Activated T-cell treated with anti-CD3 and anti-CD28 coated beads, Interleukin-2, amount 50 U/mL, for 24 hours (primary cell): ENCODE measurements around the gene TNIK.

Experiments
- DNase-seq: peaks from one replicate; pipeline ENCODE4 v3.0.0-alpha.2; 2020
- H3K27ac Mint-ChIP-seq: 2 replicates; pipeline ENCODE4 v1.8.0; 2020; ENCODE audit warnings: mild to moderate bottlenecking, mixed read lengths
- H3K27me3 Mint-ChIP-seq: 2 replicates; pipeline ENCODE4 v1.8.0; 2020; ENCODE audit warnings: mixed read lengths
- H3K36me3 Mint-ChIP-seq: 2 replicates; pipeline ENCODE4 v1.8.0; 2020; ENCODE audit warnings: low read depth, mixed read lengths
- H3K4me1 Mint-ChIP-seq: 2 replicates; pipeline ENCODE4 v1.8.0; 2020; ENCODE audit warnings: low read depth, mixed read lengths
- H3K4me3 Mint-ChIP-seq: 2 replicates; pipeline ENCODE4 v1.8.0; 2020; ENCODE audit warnings: mild to moderate bottlenecking, moderate library complexity, mixed read lengths
- H3K9me3 Mint-ChIP-seq: 2 replicates; pipeline ENCODE4 v1.8.0; 2020; ENCODE audit warnings: mixed read lengths

Gene TNIK

GRCh38 chr3:171225165-171225564, 235.0 kb downstream of the TNIK start:
- H3K27me3 Mint-ChIP-seq, result no peaks in the 10 kb centered on the region
- peaks cover 11% of the 10 kb centered on the region for H3K9me3 Mint-ChIP-seq
- peaks cover 38% of the 10 kb centered on the region for H3K36me3 Mint-ChIP-seq
- peaks cover 63% of the 10 kb centered on the region for H3K4me1 Mint-ChIP-seq
- DNase-seq, result no peak
- no peak overlapping the region for H3K4me3 Mint-ChIP-seq
- H3K27ac Mint-ChIP-seq, result peak overlapping the region; percentile 77

- peaks cover 11% of the 10 kb centered on the region for H3K9me3 Mint-ChIP-seq
- H3K27me3 Mint-ChIP-seq, result no peaks in the 10 kb centered on the region
- DNase-seq, result no peak
- H3K4me1 Mint-ChIP-seq, result peaks cover 52% of the 10 kb centered on the region
- peaks cover 35% of the 10 kb centered on the region for H3K36me3 Mint-ChIP-seq
- H3K4me3 Mint-ChIP-seq, result no peak overlapping the region
- H3K27ac Mint-ChIP-seq, result no peak overlapping the region
Observed at GRCh38 chr3:171223396-171223795, 236.8 kb downstream of the TNIK start.

- no peak for DNase-seq
- H3K9me3 Mint-ChIP-seq, result peaks cover 11% of the 10 kb centered on the region
- H3K27me3 Mint-ChIP-seq, result no peaks in the 10 kb centered on the region
- no peak overlapping the region for H3K27ac Mint-ChIP-seq
- H3K4me3 Mint-ChIP-seq, result no peak overlapping the region
- H3K4me1 Mint-ChIP-seq, result peaks cover 52% of the 10 kb centered on the region
- H3K36me3 Mint-ChIP-seq, result peaks cover 31% of the 10 kb centered on the region
Observed at GRCh38 chr3:171222995-171223394, 237.2 kb downstream of the TNIK start.

GRCh38 chr3:171221597-171221996, 238.6 kb downstream of the TNIK start:
- H3K36me3 Mint-ChIP-seq, result peaks cover 21% of the 10 kb centered on the region
- H3K27me3 Mint-ChIP-seq, result no peaks in the 10 kb centered on the region
- no peak for DNase-seq
- no peak overlapping the region for H3K4me3 Mint-ChIP-seq
- H3K9me3 Mint-ChIP-seq, result peaks cover 11% of the 10 kb centered on the region
- H3K27ac Mint-ChIP-seq, result no peak overlapping the region
- H3K4me1 Mint-ChIP-seq, result peaks cover 51% of the 10 kb centered on the region

GRCh38 chr3:171221104-171221503, 239.1 kb downstream of the TNIK start:
- Mint-ChIP-seq H3K4me3 (no peak overlapping the region), H3K27me3 (no peaks in the 10 kb centered on the region), H3K36me3 (peaks cover 18% of the 10 kb centered on the region), H3K9me3 (peaks cover 8% of the 10 kb centered on the region), H3K4me1 (peaks cover 49% of the 10 kb centered on the region), H3K27ac (no peak overlapping the region)
- no peak for DNase-seq

GRCh38 chr3:171219258-171219657, 240.9 kb downstream of the TNIK start:
- peaks cover 3% of the 10 kb centered on the region for H3K36me3 Mint-ChIP-seq
- H3K4me1 Mint-ChIP-seq, result peaks cover 34% of the 10 kb centered on the region
- no peaks in the 10 kb centered on the region for H3K9me3 Mint-ChIP-seq
- no peak for DNase-seq
- H3K27ac Mint-ChIP-seq, result no peak overlapping the region
- H3K4me3 Mint-ChIP-seq, result no peak overlapping the region
- no peaks in the 10 kb centered on the region for H3K27me3 Mint-ChIP-seq

- no peaks in the 10 kb centered on the region for H3K9me3 Mint-ChIP-seq
- H3K4me3 Mint-ChIP-seq, result no peak overlapping the region
- H3K4me1 Mint-ChIP-seq, result peaks cover 33% of the 10 kb centered on the region
- H3K36me3 Mint-ChIP-seq, result no peaks in the 10 kb centered on the region
- H3K27ac Mint-ChIP-seq, result no peak overlapping the region
- H3K27me3 Mint-ChIP-seq, result no peaks in the 10 kb centered on the region
- DNase-seq, result no peak
Observed at GRCh38 chr3:171218069-171218468, 242.1 kb downstream of the TNIK start.

GRCh38 chr3:171213907-171214306, 246.3 kb downstream of the TNIK start:
- Mint-ChIP-seq H3K4me1 (peaks cover 26% of the 10 kb centered on the region), H3K4me3 (no peak overlapping the region), H3K27ac (no peak overlapping the region), H3K36me3 (peaks cover 20% of the 10 kb centered on the region), H3K9me3 (no peaks in the 10 kb centered on the region), H3K27me3 (no peaks in the 10 kb centered on the region)
- DNase-seq, result no peak

- H3K4me3 Mint-ChIP-seq, result no peak overlapping the region
Observed at GRCh38 chr3:171213178-171213577, 247.0 kb downstream of the TNIK start.

GRCh38 chr3:171212648-171213047, 247.6 kb downstream of the TNIK start:
- H3K9me3 Mint-ChIP-seq, result no peaks in the 10 kb centered on the region
- H3K4me1 Mint-ChIP-seq, result peaks cover 20% of the 10 kb centered on the region
- no peak overlapping the region for H3K4me3 Mint-ChIP-seq
- H3K27ac Mint-ChIP-seq, result no peak overlapping the region
- peaks cover 26% of the 10 kb centered on the region for H3K36me3 Mint-ChIP-seq
- no peak for DNase-seq
- H3K27me3 Mint-ChIP-seq, result no peaks in the 10 kb centered on the region

More at GRCh38 chr3:171213178-171213577, 247.0 kb downstream of the TNIK start:
- DNase-seq, result no peak
- Mint-ChIP-seq H3K4me1 (peaks cover 23% of the 10 kb centered on the region), H3K27ac (no peak overlapping the region), H3K27me3 (no peaks in the 10 kb centered on the region), H3K36me3 (peaks cover 21% of the 10 kb centered on the region), H3K9me3 (no peaks in the 10 kb centered on the region)

GRCh38 chr3:171206283-171206682, 253.9 kb downstream of the TNIK start:
- H3K36me3 Mint-ChIP-seq, result peaks cover 74% of the 10 kb centered on the region
- no peaks in the 10 kb centered on the region for H3K27me3 Mint-ChIP-seq
- no peak for DNase-seq
- H3K9me3 Mint-ChIP-seq, result no peaks in the 10 kb centered on the region
- no peak overlapping the region for H3K4me3 Mint-ChIP-seq
- no peak overlapping the region for H3K27ac Mint-ChIP-seq
- H3K4me1 Mint-ChIP-seq, result peaks cover 11% of the 10 kb centered on the region

GRCh38 chr3:171204942-171205341, 255.3 kb downstream of the TNIK start:
- peaks cover 62% of the 10 kb centered on the region for H3K36me3 Mint-ChIP-seq
- no peak overlapping the region for H3K4me3 Mint-ChIP-seq
- H3K9me3 Mint-ChIP-seq, result no peaks in the 10 kb centered on the region
- H3K27ac Mint-ChIP-seq, result no peak overlapping the region
- peaks cover 13% of the 10 kb centered on the region for H3K4me1 Mint-ChIP-seq
- no peak for DNase-seq
- H3K27me3 Mint-ChIP-seq, result no peaks in the 10 kb centered on the region

- DNase-seq, result no peak
- no peak overlapping the region for H3K4me3 Mint-ChIP-seq
- no peak overlapping the region for H3K27ac Mint-ChIP-seq
- no peaks in the 10 kb centered on the region for H3K27me3 Mint-ChIP-seq
- peaks cover 55% of the 10 kb centered on the region for H3K36me3 Mint-ChIP-seq
- H3K9me3 Mint-ChIP-seq, result peaks cover 9% of the 10 kb centered on the region
- peaks cover 24% of the 10 kb centered on the region for H3K4me1 Mint-ChIP-seq
Observed at GRCh38 chr3:171201825-171202224, 258.4 kb downstream of the TNIK start.

- Mint-ChIP-seq H3K36me3 (peaks cover 47% of the 10 kb centered on the region), H3K9me3 (peaks cover 9% of the 10 kb centered on the region), H3K27ac (no peak overlapping the region), H3K4me1 (peaks cover 22% of the 10 kb centered on the region), H3K27me3 (no peaks in the 10 kb centered on the region), H3K4me3 (no peak overlapping the region)
- no peak for DNase-seq
Observed at GRCh38 chr3:171200750-171201088, 259.5 kb downstream of the TNIK start.

GRCh38 chr3:171200052-171200749, 260.0 kb downstream of the TNIK start:
- Mint-ChIP-seq H3K27ac (no peak overlapping the region), H3K9me3 (peaks cover 9% of the 10 kb centered on the region), H3K27me3 (no peaks in the 10 kb centered on the region), H3K4me1 (peaks cover 18% of the 10 kb centered on the region), H3K36me3 (peaks cover 42% of the 10 kb centered on the region), H3K4me3 (no peak overlapping the region)
- DNase-seq, result no peak

- Mint-ChIP-seq H3K27me3 (no peaks in the 10 kb centered on the region), H3K36me3 (peaks cover 39% of the 10 kb centered on the region), H3K9me3 (peaks cover 9% of the 10 kb centered on the region), H3K4me3 (no peak overlapping the region), H3K4me1 (peaks cover 17% of the 10 kb centered on the region), H3K27ac (no peak overlapping the region)
- no peak for DNase-seq
Observed at GRCh38 chr3:171199473-171199829, 260.8 kb downstream of the TNIK start.
